Measurements from ENCODE around the gene PDK3.

PDK3 gene

GRCh38 chrX:24464836-24465531 is at the start of gene PDK3:
Gene PDK3 (plus strand): TSS chrX:24465286. CDS start chrX:24465456, 170 bp downstream.
- peak; percentile 86 for DNase-seq

DNA sequence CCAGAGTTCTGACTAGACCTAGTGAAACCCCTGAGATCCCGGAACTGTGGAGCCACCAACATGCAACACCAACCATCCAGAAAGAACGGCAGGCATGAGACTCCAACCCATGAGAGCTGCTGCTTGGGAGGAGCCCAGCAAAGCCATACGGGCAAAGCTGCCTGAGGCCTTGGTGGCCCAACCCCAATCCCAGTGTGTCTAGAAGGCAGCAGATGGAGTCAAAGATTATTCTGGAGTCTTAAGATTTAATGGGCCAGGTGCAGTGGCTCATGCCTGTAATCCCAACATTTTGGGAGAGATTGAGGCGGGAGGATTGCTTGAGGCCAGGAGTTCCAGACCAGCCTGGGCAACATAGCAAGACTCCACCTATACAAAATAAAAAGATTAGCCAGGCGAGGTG is 49.2 kb upstream of the PDK3 start:
- DNase-seq = no peak

DNA sequence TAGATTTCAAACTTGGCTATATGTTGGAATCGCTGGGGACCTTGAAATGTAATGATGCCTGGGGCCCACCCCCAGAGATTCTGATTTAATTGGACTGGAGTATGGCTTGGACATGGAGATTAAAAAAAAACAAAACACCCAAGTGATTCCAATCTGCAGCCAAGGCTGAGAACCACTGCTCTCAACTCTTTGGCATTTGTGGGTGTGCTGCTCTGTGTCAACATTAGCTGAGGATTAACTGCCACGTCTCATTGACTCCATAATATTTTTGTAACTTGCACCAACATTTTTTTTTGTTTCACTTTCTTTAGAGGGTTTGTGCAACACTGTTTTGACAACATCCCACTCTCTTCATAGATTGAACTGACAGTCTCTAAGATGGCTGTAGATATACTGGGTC is 41.1 kb upstream of the PDK3 start:
- DNase-seq = no peak

DNA sequence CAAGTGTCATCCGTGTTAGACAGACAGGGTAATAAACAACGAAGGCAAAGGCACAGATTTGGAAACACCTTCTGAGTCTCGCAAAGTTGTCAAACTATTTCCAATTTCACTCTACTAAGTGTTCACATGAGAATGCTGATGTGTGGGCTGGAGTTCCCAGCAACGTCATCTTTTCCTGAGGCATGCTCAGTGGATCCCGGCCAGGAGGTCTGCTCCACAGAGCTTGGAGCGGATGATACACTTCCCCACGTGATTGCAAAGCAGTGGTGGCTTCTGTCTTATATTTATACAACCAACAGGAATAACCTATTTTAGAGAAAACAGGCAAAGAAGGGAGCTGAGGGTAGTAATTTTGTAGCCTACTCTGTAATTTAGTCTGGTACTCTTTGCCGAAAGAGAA is 40.1 kb upstream of the PDK3 start:
- DNase-seq = no peak

DNA sequence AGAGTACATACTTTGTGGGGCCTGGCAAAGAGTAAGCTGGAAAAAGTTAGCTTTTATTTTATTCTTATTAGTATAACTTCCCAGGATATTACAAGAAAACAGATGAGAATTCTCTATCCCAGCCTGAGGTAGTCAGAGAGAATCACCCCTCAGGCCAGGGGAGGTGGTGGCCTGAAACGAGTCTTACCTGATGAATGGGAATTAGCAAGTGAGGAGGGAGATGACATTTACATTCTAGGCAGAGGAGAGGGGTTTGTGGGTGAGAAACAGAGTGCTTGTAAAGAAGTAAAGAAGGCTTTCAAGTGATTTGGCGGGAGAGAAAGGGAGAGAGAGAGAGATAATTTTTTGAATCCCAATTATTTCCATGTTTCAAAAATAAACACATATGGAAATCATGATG is 39.3 kb upstream of the PDK3 start:
- no peak for DNase-seq

DNA sequence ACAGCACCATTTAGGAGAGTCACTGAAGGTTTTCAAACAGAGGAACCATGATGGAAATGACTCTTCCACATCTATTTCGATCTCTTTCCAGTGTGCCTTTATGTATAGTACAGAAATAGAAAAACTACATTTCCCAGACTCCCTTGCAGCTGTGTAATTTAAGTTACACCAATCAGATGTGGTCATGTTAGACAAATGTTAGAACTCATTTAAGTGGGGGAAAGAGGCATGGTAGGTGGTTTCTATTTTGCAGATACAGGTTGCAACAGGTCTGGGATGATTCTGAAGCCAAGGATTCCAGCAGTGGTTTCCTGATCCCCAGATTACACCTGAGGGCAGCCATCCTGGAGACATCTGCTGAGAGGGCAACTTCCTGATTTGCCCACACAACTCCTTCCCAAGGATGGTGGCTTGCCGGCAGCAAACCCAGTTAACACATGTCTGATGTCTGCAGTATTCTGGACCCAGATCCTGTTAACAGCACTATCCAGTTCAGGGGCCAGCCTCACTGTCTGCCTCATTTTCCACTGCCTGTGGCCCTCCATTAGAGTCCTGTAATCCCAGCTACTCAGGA is 38.7 kb upstream of the PDK3 start:
- DNase-seq = no peak

GRCh38 chrX:24426921-24427746 is 38.0 kb upstream of the PDK3 start:
- no peak for DNase-seq

- DNase-seq = no peak
These were observed 37.4 kb upstream of the PDK3 start for GRCh38 chrX:24427747-24428019.

DNA sequence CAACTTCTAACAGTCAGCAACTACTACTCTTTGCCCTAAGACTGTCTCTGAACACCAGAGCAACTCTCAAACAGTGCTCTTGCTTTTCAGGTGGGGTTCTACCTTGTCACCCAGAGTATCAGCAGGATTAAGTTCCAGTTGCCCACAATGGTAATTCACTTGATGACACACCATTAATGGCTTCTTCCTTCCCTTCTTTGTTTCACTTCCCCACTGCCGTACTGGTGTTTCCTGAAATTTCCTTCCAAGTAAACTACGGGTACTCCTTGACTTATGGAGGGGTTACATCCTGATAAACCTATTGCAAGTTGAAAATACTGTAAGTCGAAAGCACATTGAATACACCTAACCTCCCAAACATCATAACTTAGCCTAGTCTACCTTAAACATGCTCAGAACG is 36.6 kb upstream of the PDK3 start:
- DNase-seq = no peak

DNA sequence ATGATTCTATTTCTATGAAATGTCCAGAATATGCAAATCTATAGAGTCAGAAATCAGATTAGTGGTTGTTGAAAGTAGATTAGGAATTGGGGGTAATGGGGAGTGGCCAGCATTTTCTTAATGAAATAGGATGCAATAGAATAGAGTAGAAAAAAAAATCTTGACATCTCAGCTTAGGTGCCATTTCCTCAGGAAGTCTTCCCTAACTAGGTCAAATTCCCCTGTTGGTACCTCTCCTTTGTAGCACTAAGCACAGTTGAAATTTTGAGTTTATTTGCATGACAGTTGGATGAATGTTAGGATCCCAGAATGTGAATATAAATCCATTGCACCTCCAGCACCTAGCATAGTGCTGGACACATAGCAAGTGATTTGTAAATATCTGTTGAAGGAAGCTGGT is 30.0 kb upstream of the PDK3 start:
- DNase-seq = no peak

GRCh38 chrX:24443918-24444317 is 21.2 kb upstream of the PDK3 start:
- no peak for DNase-seq

- no peak for DNase-seq
These were observed 20.4 kb upstream of the PDK3 start for GRCh38 chrX:24444645-24445044.

DNA sequence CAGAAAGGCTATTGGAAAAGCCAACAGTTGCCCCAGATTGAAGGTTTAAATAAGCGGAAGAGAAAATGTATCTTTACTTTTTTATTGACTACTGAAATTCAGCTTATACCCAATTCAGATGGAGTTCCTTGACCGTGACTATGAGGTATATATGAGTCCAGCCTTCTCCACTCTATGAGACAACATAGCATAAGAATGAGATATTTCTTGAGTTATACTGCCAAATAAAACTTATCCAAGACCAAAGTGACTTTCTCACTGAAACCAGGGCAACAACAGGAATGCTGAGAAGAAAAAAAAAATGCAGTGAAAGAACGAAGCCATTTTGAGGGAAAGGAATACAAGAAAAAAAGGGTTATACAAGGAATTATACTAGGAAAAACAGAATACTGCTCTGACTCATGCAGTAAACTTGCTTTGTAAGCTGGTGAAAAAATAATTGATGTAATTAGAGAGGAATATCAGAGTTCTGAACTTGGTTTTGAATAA is 16.3 kb upstream of the PDK3 start:
- no peak for DNase-seq

DNA sequence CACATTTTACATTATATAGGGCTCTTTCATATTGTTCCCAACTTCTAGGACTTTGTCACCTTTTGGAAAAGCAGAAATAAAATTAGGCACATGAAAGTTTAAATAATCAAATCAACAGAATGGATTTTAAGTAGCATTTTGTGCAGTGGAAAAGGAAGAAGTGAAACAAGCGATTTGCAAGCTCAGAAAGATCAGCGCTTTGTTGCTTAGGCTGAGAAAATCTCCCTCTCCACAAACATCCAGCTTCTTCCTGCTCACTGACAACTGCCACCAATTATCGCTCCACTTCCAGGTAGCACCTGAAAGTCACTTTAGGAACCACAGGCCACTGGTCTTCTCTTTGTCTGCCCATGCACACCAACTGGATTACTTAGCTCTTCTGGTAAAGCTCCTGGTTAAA is 2.0 kb upstream of the PDK3 start:
- no peak for DNase-seq

DNA sequence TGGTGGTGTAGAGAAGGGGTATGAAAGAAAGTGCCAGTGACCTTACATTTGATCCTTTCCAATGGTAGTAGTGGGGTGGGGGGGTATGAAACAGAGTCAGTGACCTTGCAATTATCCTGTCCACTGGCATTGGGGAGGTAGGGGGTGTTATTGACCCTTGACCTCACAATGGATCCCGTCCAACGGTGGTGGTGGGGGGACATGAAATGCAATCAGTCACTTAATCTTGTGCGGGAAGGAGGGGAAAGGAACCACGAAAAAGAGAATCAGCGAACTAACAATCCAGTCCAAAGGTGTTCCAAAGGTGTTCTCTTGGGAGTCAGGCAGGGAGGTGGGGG is 619 bp upstream of the PDK3 start:
- DNase-seq = no peak

DNA sequence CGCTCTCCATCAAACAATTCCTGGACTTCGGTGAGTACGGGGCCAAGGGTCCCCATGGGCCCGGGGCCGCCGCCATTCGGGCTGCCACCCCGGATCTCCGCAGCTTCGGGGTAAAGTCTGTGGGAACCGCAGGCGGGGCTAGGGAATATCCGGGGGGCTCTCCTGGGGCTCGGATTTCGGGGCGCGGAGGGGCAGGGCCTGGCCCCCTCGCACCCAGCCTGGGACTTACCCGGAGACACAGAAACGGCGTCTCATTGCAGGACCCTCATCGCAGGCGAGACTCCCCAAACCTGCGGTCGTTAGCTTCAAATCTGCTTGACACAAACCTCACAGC is 413 bp downstream of the PDK3 start:
- no peak for DNase-seq

DNA sequence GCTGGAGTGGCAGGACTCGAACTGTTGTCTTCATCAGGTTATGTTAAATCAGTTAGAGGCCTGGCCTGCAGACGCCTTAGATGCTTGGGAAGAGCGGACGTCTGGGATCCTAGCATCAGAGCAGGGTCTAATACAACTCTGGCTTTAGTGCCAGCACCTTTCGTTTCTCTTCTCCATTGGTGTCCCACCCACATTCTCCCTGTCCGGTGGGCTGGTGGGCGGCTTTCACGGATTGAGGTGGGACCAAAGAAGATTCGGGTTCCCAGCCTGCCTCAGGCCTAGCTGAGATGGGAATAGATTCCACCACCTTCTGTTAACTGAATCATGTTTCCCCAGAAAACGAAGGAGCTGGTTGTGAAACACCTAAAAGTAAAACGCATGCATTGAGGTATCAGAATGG is 939 bp downstream of the PDK3 start:
- DNase-seq = no peak

DNA sequence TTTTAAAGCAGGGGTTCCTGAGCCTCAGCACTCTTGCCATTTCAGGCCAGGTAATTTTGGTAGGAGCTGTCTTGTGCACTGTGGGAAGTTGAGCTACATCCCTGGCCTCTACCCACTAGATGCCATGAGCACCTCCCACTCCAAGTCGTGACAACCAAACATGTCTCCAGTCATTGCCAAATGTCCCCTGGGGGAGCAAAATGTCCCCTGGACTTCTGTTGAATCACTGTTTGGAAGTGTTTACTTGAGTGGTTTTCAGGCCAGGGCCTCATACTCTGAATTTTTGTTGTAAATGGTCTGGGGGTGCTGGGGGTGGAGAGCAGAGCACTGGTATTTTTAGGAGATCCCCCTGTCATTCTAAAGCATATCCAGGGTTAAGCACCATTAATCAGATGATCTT is 3.2 kb downstream of the PDK3 start:
- no peak for DNase-seq

DNA sequence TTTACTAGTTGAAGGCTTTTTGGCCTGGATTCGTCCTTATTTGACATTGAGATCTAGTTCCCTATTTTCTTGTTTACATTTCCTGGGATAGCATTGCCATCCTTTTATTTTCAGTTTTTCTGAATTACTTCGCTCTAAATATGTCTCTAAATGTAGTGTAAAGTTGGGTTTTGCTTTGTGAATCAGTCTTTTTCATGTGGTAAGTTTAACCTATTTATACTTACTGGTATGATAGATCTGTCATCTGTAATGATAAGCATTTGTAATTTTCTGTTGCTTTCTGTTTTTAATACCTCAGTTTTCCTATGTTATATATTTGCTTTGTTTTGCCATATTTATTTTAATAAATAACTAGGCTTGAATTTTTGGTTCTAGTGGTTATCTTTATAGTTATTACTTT is 6.7 kb downstream of the PDK3 start:
- no peak for DNase-seq

DNA sequence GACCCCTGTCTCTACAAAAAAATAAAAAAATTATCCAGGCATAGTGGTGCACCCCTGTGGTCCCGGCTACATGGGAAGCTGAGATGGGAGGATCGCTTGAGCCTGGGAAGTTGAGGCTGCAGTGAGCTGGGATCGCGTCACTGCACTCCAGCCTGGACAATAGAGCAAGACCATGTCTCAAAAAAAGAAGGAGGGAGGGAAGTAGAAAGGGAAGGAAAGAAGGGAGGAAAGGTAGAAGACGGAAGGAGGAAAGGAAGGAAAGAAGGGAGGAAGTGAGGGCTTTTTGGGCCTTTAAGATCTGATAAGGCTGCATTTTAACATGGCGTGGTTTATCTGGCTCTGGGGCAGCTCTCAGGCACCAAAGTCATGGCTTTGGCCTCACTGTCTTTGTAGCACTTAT is 10.4 kb downstream of the PDK3 start:
- DNase-seq = no peak

DNA sequence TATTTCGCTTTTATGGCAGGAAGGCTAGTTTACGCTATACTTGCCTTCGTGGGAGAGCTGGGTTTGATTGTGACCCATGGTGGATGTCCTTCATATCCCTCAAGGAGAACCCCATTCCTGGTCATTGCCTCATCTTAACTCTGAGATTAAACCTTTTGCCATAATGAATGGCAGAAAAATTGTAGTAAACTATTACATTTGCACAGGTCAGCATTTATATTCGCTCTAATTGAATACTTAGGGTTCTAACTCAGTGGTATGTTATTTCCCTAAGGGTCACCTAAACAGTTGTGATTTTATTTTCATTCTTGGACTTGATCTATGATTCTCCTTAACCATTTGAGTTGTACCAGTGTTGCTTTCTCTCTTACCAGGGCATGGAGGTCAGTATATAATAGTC is 13.4 kb downstream of the PDK3 start:
- DNase-seq = no peak

GRCh38 chrX:24479924-24480323 is 14.8 kb downstream of the PDK3 start:
- DNase-seq = peak; percentile 41

DNA sequence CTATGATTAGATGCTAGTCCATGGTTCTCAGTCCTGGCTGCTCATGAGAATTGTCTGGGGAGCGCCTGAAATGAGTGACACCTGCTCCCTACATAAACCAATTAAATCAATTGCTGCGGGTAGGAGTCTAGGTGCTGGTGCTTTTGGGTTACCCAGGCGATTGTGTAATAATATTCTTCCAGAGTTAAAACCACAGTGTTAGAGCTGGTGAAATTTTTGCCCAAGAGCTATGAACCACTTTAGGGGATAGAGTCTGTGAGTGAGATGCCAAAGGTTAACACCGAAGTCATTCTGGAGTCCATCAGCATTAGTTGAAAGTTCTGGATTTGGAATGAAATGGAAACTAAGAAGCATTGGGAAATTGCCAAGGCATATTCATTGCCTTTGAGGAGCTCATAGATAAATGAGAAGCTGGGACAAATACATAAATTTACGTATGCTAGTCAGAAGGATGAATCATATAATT is 15.3 kb downstream of the PDK3 start:
- no peak for DNase-seq

- DNase-seq = no peak
These were observed 17.8 kb downstream of the PDK3 start for GRCh38 chrX:24482823-24483415.

All from NCI-H748 treated with DMSO at 0.1 percent for 48 hours (cell line).